ENCODE measurements around the gene C10orf71.

The C10orf71 gene

GRCh38 chr10:49329146-49329505 is 30.2 kb downstream of the C10orf71 start:
- no peak for DNase-seq (ENCODE audit: extremely low read depth, insufficient read length)
- Histone ChIP-seq H3K36me3 (ENCODE audit: control insufficient read depth, insufficient read depth, low read length) (no peaks in the 10 kb centered on the region), H3K4me3 (replicated peaks; ENCODE audit: low read depth, low read length) (no peak overlapping the region), H3K27me3 (replicated peaks; ENCODE audit: control insufficient read depth, insufficient read depth, low read length) (peaks cover 2% of the 10 kb centered on the region; the same call in 1 of the 2 replicates)
- TF ChIP-seq, protein P1, sequence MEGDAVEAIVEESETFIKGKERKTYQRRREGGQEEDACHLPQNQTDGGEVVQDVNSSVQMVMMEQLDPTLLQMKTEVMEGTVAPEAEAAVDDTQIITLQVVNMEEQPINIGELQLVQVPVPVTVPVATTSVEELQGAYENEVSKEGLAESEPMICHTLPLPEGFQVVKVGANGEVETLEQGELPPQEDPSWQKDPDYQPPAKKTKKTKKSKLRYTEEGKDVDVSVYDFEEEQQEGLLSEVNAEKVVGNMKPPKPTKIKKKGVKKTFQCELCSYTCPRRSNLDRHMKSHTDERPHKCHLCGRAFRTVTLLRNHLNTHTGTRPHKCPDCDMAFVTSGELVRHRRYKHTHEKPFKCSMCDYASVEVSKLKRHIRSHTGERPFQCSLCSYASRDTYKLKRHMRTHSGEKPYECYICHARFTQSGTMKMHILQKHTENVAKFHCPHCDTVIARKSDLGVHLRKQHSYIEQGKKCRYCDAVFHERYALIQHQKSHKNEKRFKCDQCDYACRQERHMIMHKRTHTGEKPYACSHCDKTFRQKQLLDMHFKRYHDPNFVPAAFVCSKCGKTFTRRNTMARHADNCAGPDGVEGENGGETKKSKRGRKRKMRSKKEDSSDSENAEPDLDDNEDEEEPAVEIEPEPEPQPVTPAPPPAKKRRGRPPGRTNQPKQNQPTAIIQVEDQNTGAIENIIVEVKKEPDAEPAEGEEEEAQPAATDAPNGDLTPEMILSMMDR (IDR thresholded peaks at IDR 0.05; ENCODE audit: insufficient read depth, low read length, poor library complexity, severe bottlenecking), result no peak

DNA sequence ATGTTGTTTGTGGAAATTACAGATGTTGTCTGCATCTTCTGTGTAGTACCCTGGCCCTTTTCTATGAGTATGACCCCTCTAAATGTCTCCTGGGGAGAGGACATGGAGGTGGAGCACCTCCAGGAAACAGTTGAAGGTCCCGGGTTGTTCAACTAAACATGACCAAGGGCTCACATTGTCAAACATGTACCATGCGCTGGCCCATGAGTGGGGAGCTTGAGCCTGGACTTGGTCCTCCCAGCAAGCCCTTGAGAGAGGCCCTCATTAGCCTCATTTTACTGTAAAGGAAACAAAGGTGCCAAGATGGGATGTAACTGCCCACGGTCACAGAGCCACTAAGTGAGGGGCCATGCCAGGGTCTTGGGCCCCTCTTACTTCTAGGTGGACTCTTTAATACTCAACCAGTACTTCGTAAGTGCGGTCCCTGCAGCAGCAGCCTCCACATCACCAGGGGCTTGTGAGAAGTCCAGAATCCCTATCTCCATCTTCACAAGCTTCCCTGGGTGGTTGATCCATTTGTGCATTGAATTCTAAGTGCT is 31.2 kb downstream of the C10orf71 start:
- no peak for DNase-seq (ENCODE audit: extremely low read depth, insufficient read length)
- H3K36me3 ChIP-seq (ENCODE audit: control insufficient read depth, insufficient read depth, low read length), result no peaks in the 10 kb centered on the region
- TF ChIP-seq, protein P1 (IDR thresholded peaks at IDR 0.05; ENCODE audit: insufficient read depth, low read length, poor library complexity, severe bottlenecking), result no peak
- peaks cover 2% of the 10 kb centered on the region; the same call in 1 of the 2 replicates for H3K27me3 ChIP-seq (replicated peaks; ENCODE audit: control insufficient read depth, insufficient read depth, low read length)
- H3K4me3 ChIP-seq (replicated peaks; ENCODE audit: low read depth, low read length), result no peak overlapping the region

GRCh38 chr10:49331431-49331830 is 32.5 kb downstream of the C10orf71 start:
- Histone ChIP-seq H3K27me3 (replicated peaks; ENCODE audit: control insufficient read depth, insufficient read depth, low read length) (peaks cover 2% of the 10 kb centered on the region; the same call in 1 of the 2 replicates), H3K4me3 (replicated peaks; ENCODE audit: low read depth, low read length) (no peak overlapping the region), H3K36me3 (ENCODE audit: control insufficient read depth, insufficient read depth, low read length) (no peaks in the 10 kb centered on the region)
- no peak for DNase-seq (ENCODE audit: extremely low read depth, insufficient read length)
- TF ChIP-seq, protein P1 (IDR thresholded peaks at IDR 0.05; ENCODE audit: insufficient read depth, low read length, poor library complexity, severe bottlenecking), result no peak

GRCh38 chr10:49332333-49332732 is 33.4 kb downstream of the C10orf71 start:
- Histone ChIP-seq H3K27me3 (replicated peaks; ENCODE audit: control insufficient read depth, insufficient read depth, low read length) (0 out of 2 replicates have a peak, but pooled peaks cover 2% of the 10 kb centered on the region), H3K36me3 (ENCODE audit: control insufficient read depth, insufficient read depth, low read length) (no peaks in the 10 kb centered on the region), H3K4me3 (replicated peaks; ENCODE audit: low read depth, low read length) (no peak overlapping the region)
- no peak for DNase-seq (ENCODE audit: extremely low read depth, insufficient read length)
- TF ChIP-seq, protein P1 (IDR thresholded peaks at IDR 0.05; ENCODE audit: insufficient read depth, low read length, poor library complexity, severe bottlenecking), result no peak

- Histone ChIP-seq H3K27me3 (replicated peaks; ENCODE audit: control insufficient read depth, insufficient read depth, low read length) (0 out of 2 replicates have a peak, but pooled peaks cover 2% of the 10 kb centered on the region), H3K36me3 (ENCODE audit: control insufficient read depth, insufficient read depth, low read length) (no peaks in the 10 kb centered on the region), H3K4me3 (replicated peaks; ENCODE audit: low read depth, low read length) (no peak overlapping the region)
- DNase-seq (ENCODE audit: extremely low read depth, insufficient read length), result no peak
- TF ChIP-seq, protein P1 (IDR thresholded peaks at IDR 0.05; ENCODE audit: insufficient read depth, low read length, poor library complexity, severe bottlenecking), result no peak
Measured at GRCh38 chr10:49332768-49333167, 33.8 kb downstream of the C10orf71 start.

DNA sequence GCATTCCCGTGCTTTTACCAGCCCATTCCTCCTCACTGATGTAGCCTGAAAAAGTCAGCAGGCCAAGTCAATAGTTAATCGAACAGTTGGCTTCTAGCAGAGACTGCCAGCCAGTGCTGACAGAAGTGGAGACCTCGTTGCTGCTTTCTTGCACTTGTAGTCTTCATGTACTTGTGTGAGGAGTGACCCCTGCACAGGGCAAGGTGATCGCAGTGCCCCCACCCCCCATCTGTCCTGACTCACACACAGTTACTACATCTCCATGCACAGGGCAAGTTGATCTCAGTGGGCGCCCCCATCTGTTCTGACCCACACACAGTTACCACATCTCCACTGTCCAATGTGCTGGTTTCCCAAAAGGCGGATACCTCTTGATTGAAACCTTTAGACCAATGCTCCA is 34.2 kb downstream of the C10orf71 start:
- no peak for DNase-seq (ENCODE audit: extremely low read depth, insufficient read length)
- TF ChIP-seq, protein P1 (IDR thresholded peaks at IDR 0.05; ENCODE audit: insufficient read depth, low read length, poor library complexity, severe bottlenecking), result no peak
- 0 out of 2 replicates have a peak, but pooled peaks cover 2% of the 10 kb centered on the region for H3K27me3 ChIP-seq (replicated peaks; ENCODE audit: control insufficient read depth, insufficient read depth, low read length)
- H3K4me3 ChIP-seq (replicated peaks; ENCODE audit: low read depth, low read length), result no peak overlapping the region
- no peaks in the 10 kb centered on the region for H3K36me3 ChIP-seq (ENCODE audit: control insufficient read depth, insufficient read depth, low read length)

All from GM06990 (cell line).